CD4-positive, alpha-beta T cell treated with Interleukin-15 for 4 hours (primary cell): ENCODE data around the gene KCNMA1.

Experiments
- DNase-seq: peaks from one replicate; pipeline ENCODE4 v3.0.0-alpha.2; 2020; ENCODE audit warnings: low spot score

Gene KCNMA1

DNA sequence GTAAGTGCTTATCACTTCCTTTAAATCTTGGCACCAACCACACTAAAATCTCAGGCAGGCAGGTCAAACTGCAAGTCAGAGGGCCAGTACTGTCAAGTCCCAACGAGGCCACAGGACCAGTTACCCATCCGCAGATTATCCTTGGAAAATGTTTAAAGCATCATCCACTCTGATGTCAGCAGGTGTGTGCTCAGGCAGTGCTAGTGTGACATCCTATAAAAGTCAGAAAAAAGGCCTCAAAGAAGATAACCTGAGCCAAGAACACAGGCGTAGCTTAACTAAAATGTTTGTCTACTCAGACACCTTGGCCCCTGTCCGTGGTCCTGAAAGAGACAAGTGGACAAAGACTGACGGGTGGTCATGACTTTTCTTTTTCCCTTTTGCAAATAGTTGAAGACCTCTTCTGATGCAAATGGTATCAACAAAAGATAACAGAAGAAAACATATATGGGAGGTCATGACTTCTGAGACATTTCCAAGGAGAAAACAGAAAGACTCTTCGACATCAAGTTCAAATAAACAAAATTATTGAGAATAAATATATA, 309.3 kb downstream of the KCNMA1 start:
- no peak for DNase-seq

DNA sequence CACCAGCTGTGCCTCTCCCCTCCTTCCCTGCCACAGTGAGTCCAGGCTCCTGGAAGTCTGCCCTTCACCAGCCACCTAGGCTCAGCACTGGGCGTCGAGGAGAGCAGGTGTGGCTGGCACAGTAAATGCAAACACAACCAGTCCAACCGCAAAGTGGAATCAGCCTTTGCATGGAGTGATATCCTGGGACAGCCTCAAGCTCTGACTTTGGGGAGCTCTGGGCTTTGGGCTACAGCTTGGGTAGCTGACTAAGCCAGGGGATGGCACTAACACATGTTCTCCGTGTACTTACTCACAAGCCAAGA, 312.4 kb downstream of the KCNMA1 start:
- no peak for DNase-seq

DNA sequence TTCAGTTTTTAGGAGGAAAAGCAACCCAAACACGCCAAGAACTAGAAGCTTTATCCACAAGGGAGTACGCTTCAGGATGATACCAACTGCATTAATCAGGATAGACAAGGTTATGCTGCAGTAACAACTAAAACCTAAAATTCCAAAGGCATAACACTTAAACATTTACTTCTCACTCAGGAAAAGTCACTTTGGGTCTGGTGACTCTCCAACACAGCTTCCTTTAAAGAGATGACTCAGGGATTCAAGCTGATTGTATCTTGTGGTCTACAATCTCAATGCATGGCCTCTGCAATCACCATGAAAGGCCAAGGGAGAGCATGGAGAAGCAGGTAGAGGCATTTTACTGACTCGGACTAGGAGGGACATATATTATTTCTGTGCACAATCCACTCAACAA, 315.8 kb downstream of the KCNMA1 start:
- no peak for DNase-seq

DNA sequence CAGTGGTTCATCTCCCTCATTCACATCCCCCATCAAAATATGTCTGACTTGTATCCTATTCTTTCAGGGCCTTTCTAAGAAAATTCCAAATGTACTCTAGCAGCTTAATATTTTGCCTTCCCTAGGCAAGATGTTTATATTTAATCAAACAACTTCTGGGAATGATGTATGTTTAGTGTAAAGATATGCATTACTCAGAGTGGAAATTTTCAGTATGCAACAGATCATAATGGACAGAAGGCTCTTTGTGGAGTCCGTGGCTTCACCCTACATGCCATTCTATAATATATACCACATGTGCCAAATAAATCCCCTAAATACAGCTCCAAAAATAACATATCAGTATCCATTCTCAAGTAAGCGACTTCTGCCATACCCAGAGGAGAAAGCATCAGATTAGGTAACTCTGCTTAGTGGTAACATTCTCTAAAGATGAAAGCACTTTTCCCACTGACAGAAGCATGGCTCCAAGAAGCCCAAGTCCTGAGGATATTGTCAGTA, 316.6 kb downstream of the KCNMA1 start:
- DNase-seq: no peak

DNA sequence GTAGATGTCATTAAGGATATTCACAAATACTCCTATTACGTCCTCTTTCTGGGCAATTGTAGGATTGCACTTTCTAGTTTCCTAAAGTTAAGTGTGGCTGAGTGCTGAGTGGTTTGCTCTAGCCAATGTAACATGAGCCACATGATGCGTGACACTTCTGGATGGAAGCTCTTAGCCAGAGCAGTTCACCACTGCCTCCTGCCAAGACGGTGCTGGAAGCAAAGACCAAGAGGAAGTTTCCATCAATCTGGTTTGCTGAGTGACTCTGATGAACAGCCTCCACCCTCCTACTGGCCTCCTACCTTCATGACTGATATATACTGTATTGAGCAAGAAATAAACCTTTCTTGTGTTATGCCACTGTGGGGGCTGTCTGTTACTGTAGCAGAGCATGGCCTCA, 318.1 kb downstream of the KCNMA1 start:
- DNase-seq: no peak

DNA sequence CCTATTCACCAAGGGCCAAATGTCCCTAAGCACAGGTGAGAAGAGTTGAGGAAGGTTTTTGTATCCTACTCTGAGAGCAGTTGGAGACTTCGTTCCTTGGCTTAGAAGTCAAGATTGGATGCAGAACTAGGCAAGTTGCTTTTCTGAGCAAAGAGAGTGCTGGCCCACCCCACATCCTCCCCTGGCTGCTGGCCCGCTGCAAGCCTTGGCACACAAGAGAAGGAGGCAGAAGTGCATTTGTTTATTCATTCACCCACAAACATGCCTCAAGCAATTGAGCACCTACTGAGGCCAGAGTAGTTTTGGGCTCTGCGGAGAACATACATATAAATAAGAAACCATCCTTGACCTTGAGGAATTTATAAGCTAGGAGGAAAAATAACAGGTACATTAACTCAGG, 318.9 kb downstream of the KCNMA1 start:
- no peak for DNase-seq

DNA sequence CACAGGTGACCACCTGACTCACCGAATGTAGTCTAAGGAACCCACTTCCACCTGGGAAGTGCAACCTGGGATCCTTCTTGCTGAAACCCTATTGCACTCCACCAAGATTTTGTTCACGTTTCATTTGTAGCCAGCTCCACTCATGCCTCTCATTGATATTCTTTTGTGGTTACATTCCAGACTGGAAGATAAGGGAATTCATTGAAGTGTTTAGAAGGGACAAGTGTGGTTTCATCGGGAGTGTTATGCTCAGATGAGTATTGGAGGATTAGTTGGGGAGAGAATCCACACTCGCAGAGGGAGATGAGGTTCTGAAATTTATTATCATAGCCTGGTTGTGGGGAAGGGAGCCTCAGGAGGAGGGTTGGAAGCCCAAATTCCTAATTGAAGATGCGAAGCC, 320.4 kb downstream of the KCNMA1 start:
- DNase-seq: no peak

DNA sequence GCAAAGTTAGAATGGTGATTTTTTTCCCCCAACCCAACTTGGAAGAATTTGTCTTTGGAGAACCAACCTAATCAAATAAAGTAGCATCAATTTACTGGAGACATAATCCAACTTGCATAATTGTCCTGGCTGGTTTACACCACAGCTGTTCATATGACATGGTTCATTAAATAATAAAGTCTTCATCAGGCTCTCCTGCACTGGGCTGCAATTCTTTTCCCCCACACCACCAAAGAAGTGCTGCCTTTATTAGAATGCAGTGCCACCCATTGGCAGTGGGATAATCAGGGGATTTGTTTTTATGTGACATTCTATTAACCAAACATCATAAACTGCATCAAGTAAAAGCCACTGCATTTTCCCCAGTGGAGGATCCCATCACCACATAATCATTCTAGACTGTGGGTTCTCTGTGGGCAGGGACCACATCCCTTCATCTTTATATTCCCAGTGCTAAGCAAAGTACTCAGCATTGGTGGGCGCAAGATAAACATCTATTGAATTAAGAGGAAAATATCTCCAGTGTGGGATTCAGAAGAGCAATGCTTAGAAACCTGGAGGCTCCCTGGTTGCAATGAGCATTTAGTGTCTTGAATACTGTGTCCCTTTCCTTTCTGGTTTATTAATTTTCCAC, 322.0 kb downstream of the KCNMA1 start:
- no peak for DNase-seq

DNA sequence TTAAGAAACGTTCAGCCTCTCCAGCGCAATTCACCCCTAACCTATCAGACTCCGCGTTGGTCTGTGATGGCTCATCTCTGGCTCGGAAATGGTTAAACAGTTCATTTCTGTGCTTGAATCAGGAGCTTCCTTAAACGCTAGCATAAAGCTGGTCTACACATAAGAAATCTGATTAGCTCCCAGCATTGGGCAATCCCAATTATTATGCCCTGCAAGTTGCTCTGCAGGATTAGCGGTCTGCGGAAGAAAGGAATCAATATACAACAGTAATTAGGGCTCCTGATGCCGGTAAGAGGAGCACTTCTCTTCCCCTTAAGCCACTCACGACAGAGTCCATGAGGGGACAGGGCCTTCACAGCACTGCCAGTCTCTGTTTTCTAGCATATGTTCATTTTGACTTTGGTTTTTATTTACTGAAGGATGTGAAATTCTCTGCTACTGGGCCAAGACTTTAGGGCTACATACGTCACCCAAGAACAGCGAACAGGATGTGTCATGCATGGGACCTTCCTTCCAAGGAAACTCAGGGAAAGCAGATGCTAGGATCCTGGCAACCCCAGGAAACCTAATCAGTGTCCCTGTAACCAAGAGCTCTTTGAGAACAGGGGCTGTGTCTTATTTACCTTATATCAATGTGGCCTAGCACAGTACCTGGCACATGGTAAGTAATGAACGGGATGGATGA, 324.4 kb downstream of the KCNMA1 start:
- no peak for DNase-seq

DNA sequence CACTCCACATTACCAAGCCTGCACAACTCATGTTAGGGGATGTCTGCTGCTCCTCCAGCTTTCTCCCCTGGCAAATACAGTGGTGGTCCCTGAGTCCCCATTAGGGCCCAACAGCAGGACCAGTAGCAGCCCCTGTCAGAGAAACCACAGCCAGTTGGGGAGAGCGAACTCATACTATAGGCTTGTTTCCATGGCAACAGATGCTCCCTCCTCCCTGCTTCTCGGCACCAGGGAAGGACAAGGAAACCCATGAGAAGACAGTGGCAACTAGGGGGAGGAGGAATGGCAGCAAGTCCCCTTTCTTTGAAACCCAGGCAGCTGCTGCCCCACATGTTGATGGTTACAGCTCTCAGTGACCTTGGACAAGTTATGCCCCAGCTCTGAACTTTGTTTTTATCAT, 326.4 kb downstream of the KCNMA1 start:
- no peak for DNase-seq

DNA sequence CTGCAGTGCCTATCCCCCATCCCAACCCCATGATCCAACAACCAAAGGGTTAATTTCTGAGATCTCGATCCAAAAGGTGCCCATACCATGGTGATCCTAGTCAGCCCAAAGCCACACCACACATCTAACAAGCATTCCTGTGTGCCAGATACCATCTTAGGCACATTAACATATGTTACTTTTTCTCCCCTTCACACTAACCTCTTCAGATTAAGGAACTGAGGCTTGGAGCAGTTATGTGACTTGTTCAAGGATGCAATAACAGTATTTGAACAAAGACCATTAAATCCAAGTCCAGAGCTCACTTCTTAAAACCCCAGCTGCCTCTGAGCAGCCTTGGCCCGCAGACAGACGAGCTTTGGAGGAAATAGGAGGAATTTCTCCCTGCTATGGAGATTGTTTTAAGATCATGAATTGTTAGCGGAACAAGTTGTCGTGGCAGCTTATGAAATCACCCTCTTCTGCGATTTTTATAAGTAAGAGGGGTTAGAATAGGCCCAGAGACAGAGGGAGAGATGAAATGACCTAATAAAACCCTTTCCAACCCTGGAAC, 327.2 kb downstream of the KCNMA1 start:
- no peak for DNase-seq

DNA sequence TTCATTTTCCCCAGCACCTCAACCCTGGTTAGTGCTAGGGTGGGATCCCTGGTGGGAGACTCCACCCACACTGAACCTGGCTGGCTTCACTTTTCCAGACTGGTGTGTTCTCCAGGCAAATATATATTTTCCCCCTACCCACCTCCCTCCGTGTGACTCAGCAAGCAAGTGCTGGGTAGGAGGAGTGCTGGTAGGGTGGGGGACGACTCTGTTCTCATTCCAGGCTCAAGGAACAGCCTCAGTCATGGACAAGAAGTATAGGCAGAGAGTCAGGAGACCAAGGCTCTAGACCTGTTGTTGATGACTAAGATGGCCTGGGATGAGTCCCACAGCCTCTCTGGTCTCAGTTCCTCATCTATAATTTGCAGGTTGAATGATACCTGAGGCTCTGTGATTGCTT, 328.1 kb downstream of the KCNMA1 start:
- no peak for DNase-seq

DNA sequence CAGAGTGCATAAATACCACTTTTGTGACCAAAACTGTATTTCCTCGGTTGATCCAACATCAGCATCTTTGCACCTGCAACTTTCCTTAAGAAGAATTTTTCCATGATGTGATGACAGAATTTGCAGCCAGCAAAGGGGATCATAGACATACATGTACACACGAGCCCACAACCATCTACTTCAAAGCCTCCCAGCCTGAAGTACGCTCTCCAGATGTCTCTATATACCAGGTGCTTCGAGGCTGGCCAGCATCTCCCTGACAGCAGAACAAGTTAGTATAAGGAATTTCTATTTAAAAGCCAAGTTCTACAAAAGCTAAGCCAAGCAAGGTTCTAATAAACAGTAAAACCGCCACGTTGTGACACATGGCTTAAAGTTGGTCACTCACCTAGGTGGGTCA, 328.5 kb downstream of the KCNMA1 start:
- no peak for DNase-seq

DNA sequence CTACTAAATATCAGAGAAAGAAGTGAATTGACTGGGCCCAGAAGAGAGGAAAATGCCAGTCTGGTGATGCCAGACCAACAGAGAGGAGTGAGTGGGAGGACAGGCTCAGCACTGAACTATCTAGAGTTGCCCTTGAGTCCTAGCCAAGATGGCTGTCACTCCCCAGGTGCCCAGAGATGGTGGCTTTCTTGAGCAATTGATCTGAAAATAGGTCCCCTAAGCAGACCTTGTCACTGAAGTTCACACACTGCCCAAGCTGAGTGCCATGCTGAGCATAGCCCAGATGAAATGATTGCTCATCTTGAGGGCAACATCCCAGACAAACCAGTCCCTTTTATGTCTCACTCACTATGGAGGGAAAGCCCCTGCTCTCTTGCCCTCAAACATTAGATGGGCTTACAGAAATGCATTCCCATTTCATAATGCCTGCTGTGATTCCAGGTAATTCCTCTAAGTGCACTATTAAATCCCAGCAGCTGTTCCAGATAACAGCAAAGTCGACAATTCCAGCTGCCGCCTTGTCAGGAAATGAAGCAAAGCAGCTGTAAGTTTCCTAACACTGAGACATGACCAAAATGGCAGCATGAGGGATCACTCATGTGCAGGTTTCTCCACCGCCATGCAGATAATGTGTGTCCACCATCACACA, 329.4 kb downstream of the KCNMA1 start:
- DNase-seq: no peak

DNA sequence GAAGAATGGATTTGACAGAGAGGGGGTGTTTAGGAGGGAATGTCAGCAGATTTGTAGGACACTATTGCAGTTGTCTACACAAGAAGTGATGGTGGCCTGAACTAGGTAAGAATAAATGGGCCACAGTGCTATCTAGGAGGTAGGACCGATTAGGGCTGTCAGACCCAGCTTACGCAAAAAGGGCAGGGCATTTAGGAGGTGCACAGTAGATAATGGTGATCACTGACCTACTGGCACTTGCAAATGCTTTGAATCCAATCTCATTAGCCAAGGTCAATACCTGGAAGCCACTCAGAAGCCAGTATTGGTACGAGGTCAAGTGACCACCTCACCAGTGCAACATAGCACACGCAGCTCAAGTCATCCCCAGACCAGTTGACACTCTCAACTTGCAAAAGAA, 330.9 kb downstream of the KCNMA1 start:
- DNase-seq: no peak

DNA sequence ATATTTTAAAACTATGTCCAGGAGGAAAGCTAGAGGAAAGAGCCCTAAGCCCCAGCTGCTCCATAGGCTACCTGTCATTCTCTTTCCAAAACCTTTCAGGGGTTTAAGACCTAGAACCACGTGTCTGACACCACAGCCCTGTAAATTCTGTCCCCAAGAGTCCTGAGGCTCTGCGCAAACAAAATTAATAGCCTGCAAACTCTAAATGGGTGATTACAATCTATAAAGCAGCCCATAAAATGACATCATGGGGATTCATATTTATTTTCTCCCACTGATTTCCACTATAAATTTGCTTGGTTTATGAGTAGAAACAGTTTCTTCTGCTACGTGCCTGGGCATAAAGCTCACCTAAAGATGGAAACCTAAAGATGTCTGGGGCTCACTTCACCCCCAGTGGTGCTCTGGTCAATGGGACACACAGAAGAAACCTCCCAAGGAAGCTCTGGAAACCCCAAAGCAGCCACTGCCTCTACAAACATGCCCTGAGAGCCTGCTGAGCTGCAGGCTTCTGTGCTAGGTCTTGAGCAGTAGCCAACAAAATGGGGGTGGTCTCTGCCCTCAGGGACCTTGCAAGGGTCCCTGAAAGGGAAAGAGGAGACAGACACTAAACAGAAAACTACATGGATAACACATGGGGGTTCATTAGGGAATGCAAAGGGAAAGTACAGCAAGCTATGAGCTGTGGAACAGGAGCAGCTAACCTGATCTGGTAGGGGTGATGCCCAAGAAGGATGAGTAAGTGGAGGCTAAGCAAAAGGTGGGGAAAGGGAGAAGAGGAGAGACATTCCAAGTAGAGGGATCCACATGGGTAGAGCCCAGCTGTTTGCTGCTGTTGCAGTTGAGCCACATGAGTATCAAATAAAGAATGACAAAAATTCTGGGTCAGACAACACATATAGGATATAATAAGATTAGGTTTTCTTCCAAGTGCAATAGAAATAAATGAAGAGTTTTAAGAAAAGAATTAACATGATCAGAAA, 331.7 kb downstream of the KCNMA1 start:
- DNase-seq: no peak

DNA sequence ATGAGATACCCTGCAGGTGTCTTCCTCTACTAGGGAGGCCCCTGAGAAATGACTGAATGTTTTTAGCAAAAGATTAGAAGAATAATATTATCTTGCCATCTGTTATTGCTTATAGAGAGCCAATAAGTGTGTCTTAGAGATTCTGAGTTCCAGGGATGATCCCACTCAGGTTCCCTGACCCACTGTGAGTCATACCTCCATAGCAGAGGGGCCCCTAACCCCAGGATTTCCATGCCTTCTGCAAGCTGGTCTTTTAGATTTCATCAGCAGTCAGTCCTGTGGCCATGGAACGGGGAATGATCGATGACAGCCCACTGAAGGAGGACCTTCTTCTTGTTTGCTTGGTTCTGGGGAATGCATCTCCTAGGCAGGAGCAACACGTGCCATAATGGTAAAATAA, 333.4 kb downstream of the KCNMA1 start:
- no peak for DNase-seq

DNA sequence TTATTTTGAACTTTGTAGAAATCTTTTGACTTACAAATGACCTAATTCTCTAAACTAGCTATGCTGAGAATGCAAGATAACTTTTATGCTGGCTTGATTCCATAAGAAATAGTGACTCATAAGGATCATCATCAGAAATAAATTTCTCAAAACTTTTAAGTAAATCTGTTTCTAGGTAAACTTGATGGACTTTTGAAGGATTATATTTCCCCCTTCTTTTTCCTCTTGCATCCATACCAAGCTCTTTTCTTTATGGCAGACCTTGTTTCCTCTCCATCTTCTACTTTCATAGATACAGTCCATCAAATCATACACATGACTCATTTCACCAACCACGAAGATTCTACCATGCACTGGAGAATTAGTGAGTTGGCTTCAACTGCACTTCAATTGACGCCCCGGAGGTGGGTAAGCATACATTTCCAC, 336.3 kb downstream of the KCNMA1 start:
- DNase-seq: no peak

DNA sequence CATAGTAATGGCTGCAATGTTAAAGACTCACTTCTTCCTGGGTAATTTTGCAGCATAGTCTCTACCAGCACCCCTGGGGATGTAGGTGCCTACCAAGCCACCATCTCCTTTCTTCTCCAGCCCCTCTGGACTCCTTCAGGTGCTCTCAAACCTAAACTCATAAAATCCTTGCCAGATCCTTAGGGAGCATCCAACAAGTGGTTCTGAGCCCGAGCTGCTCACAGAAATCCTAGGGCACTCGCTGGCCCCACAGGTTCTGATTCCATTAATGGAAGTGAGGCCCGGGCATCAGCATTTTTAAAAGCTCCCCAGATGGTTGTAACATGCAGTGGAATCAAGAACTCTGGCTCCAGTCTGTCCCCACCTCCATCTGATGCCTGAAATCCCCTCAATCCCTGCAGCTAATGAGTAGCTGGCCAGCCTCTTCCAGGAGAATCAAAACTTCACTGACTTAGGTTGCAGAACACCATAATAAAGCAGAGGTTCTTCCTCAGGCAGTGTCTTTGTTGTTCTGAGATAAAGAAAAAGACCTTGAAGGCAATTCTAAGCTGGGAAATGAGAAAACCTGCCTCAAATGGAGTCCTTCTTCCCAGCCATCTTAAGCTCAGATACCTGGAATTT, 336.8 kb downstream of the KCNMA1 start:
- no peak for DNase-seq

DNA sequence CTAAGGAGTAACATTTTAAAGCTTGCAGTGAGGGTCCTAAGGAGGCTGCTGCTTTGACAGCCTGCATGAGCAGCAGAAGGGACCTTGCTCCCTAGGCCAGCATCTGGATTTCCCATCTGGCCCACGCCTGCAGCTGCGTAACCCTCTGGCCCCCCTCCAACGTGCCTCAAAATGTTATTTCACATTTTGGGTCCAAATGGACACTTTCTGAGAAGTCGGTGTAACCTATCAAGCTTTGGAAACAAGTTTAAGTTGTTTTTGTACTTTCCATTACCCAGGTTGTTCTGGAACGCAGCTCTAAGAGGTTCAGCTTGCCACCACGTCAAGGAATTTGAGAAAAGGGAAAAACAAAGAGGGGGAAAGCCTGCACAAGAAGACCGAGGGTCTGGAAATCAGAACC, 338.3 kb downstream of the KCNMA1 start:
- no peak for DNase-seq

DNA sequence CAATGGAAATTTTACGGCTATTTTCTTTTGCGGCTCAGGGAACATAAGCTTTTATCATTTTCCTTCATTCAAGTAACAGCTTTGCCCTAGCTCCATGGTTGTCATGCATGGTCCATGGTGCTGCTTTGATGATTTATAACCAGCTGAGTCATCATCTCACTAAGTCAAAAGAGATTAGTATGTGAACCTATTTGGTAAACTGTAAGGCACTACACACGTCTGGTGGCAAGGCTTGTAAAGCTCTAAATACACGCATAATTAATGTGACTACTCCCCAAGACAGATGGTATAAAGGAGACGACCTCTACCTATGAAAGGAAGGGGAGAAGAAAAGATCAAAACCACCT, 340.2 kb downstream of the KCNMA1 start:
- no peak for DNase-seq
